Measurements from ENCODE around the gene CALHM2. TPM values are rescaled to one million over a fixed set of nuclear protein-coding genes. Genes with fewer than 3 reads are reported as not detected.
A peak's percentile ranks its signal among the peaks of the same experiment; 100 is the strongest.

Gene CALHM2
- polyA plus RNA-seq, 1 of the 3 experiments (the other 2 are of a cell fraction): 0.10 TPM

- ChIA-PET CTCF (interaction anchor here (0.8 to 3.5 kb wide), 10 partner anchors 8 to 75 kb away, joined by 3 to 27 read pairs (median 5); no protein-coding TSS in a partner anchor), POLR2A (interaction anchor here (2.4 kb wide), 1 partner anchor 11 kb away, joined by 13 read pairs; no protein-coding TSS in a partner anchor)
- 42% methylated on average over 7 of the region's 7 CpGs for WGBS (ENCODE audit: low lambda C conversion rate)
- no peaks in the 10 kb centered on the region for H3K9me2 ChIP-seq
- no peaks in the 10 kb centered on the region for H4K20me1 ChIP-seq (ENCODE audit: insufficient read depth)
- H3K4me3 ChIP-seq (ENCODE audit: low read depth in 2 of 2, low read length in 1 of 2): no peak overlapping the region
- peaks cover 9% of the 10 kb centered on the region for H3F3A ChIP-seq (replicated peaks; ENCODE audit: insufficient read depth)
- H2AFZ ChIP-seq (ENCODE audit: low read depth): no peak overlapping the region
- H3K4me1 ChIP-seq (ENCODE audit: control insufficient read depth in 1 of 2, insufficient read depth in 2 of 2, low read depth in 1 of 2, low read length in 1 of 2): peaks cover 0 to 32% of the 10 kb centered on the region in 2 experiments; a peak in 2 of 4 replicates
- H3K36me3 ChIP-seq (replicated peaks in 1 of 2; ENCODE audit: control insufficient read depth in 1 of 2, insufficient read depth in 2 of 2, low read length in 1 of 2): no peaks in the 10 kb centered on the region
- DNase-seq: peak; percentile 86
- H3K9ac ChIP-seq: no peak overlapping the region
- H3K9me3 ChIP-seq: no peaks in the 10 kb centered on the region
- 0 out of 2 replicates have a peak overlapping the region, but pooled peaks have one; percentile 16 for H3K4me2 ChIP-seq
- no peaks in the 10 kb centered on the region for H3K79me2 ChIP-seq (ENCODE audit: insufficient read depth)
- H3K27ac ChIP-seq (ENCODE audit: low read depth in 2 of 2, low read length in 1 of 2): peak overlapping the region; percentile 21 to 76; a peak in 3 of 4 replicates
- peaks cover 31% of the 10 kb centered on the region for H3K27me3 ChIP-seq (ENCODE audit: insufficient read depth)
- TF ChIP-seq USF1 (IDR thresholded peaks at IDR 0.05; ENCODE audit: borderline replicate concordance, low read depth) (peak; percentile 89), USF2 (IDR thresholded peaks at IDR 0.05; ENCODE audit: borderline replicate concordance, low read depth, low read length) (peak; percentile 70; the same call in 1 of the 2 replicates), NFIC (IDR thresholded peaks at IDR 0.05; ENCODE audit: borderline replicate concordance) (no peak; the same call in 1 of the 2 replicates), RAD21 (IDR thresholded peaks at IDR 0.05; ENCODE audit: low read length) (no peak), TCF12 (IDR thresholded peaks at IDR 0.05) (peak; percentile 88), ZBTB33 (IDR thresholded peaks at IDR 0.05; ENCODE audit: borderline replicate concordance, low read depth) (no peak), FOSL2 (IDR thresholded peaks at IDR 0.05; ENCODE audit: borderline replicate concordance, low read depth) (peak; percentile 84), ELF1 (IDR thresholded peaks at IDR 0.05) (no peak), RCOR1 (IDR thresholded peaks at IDR 0.05; ENCODE audit: low read length) (peak; percentile 86), MEF2A (IDR thresholded peaks at IDR 0.05; ENCODE audit: borderline replicate concordance, low read depth) (no peak), CTCF (IDR thresholded peaks at IDR 0.05) (no peak), REST (IDR thresholded peaks at IDR 0.05; ENCODE audit: low read depth, low read length) (0 out of 2 replicates have a peak, but pooled peaks have one; percentile 4), GABPA (IDR thresholded peaks at IDR 0.05; ENCODE audit: low read depth) (no peak), YY1 (IDR thresholded peaks at IDR 0.05; ENCODE audit: low read depth) (no peak), EP300 (IDR thresholded peaks at IDR 0.05; ENCODE audit: borderline replicate concordance in 1 of 2, low read depth in 1 of 2, low read length in 1 of 2) (peak in 1 of 2 experiments; percentile 23; a peak in 1 of 4 replicates), RXRA (IDR thresholded peaks at IDR 0.05; ENCODE audit: borderline replicate concordance, low read depth) (no peak), NRF1 (IDR thresholded peaks at IDR 0.05; ENCODE audit: low read depth, low read length) (no peak), MXI1 (IDR thresholded peaks at IDR 0.05; ENCODE audit: low read depth, low read length) (peak; percentile 87), EZH2phosphoT487 (IDR thresholded peaks at IDR 0.05; ENCODE audit: borderline replicate concordance, low read depth) (no peak), FOXM1 (IDR thresholded peaks at IDR 0.05; ENCODE audit: low read depth) (no peak), SMC3 (IDR thresholded peaks at IDR 0.05; ENCODE audit: low read depth, low read length) (no peak; the same call in 1 of the 2 replicates), PBX3 (IDR thresholded peaks at IDR 0.05) (peak; percentile 74), CHD2 (IDR thresholded peaks at IDR 0.05; ENCODE audit: low read length, partially characterized antibody) (no peak)
Measured at GRCh38 chr10:103491729-103492364, 39.7 kb upstream of the CALHM2 start.
